GM18867 (cell line): ENCODE measurements around the gene SAPCD2.

Source experiments
- ATAC-seq: cut with Tn5 transposase; IDR thresholded peaks from one replicate; pipeline ENCODE4 v1.9.1; 2021; ENCODE audit warnings: mild to moderate bottlenecking, moderate library complexity; ENCODE audit not compliant: unreplicated experiment

SAPCD2 gene

GRCh38 chr9:137049544-137050449 is 20.6 kb downstream of the SAPCD2 start:
- no peak for ATAC-seq

- no peak for ATAC-seq
Observed at GRCh38 chr9:137048655-137049543, 21.5 kb downstream of the SAPCD2 start.

GRCh38 chr9:137046088-137046787 is 24.1 kb downstream of the SAPCD2 start, which contains the start of gene NPDC1:
Gene NPDC1 (minus strand): TSS chr9:137046177. CDS start chr9:137045989, 188 bp downstream.
- peak; percentile 41 for ATAC-seq

- ATAC-seq: no peak
Observed at GRCh38 chr9:137045294-137046087, 24.9 kb downstream of the SAPCD2 start.

- ATAC-seq: no peak
Observed at GRCh38 chr9:137044502-137045177, 25.7 kb downstream of the SAPCD2 start.

- ATAC-seq: no peak
Observed at GRCh38 chr9:137044037-137044436, 26.3 kb downstream of the SAPCD2 start.

GRCh38 chr9:137042751-137043727 is 27.3 kb downstream of the SAPCD2 start:
- ATAC-seq: no peak

- ATAC-seq: no peak
Observed at GRCh38 chr9:137041124-137041523, 29.2 kb downstream of the SAPCD2 start.

- no peak for ATAC-seq
Observed at GRCh38 chr9:137040568-137040967, 29.8 kb downstream of the SAPCD2 start.

- no peak for ATAC-seq
Observed at GRCh38 chr9:137039611-137040366, 30.6 kb downstream of the SAPCD2 start.

GRCh38 chr9:137038916-137039315 is 31.4 kb downstream of the SAPCD2 start:
- ATAC-seq: no peak

- no peak for ATAC-seq
Observed at GRCh38 chr9:137037483-137037882, 32.9 kb downstream of the SAPCD2 start.

GRCh38 chr9:137037035-137037434 is 33.3 kb downstream of the SAPCD2 start:
- no peak for ATAC-seq

GRCh38 chr9:137035937-137036336 is 34.4 kb downstream of the SAPCD2 start:
- ATAC-seq: no peak

- ATAC-seq: no peak
Observed at GRCh38 chr9:137035507-137035834, 34.9 kb downstream of the SAPCD2 start.

GRCh38 chr9:137034709-137035506 is 35.4 kb downstream of the SAPCD2 start:
- peak; percentile 52 for ATAC-seq
